ELR (cell line): ENCODE results near the gene GPX4.

Experiments used
- DNase-seq: peaks from one replicate; pipeline ENCODE4 v3.0.0-alpha.2; 2015; ENCODE audit warnings: low read depth

GPX4 gene

GRCh38 chr19:1102407-1103131, 1.2 kb upstream of the GPX4 start:
- DNase-seq = peak; percentile 100

DNA sequence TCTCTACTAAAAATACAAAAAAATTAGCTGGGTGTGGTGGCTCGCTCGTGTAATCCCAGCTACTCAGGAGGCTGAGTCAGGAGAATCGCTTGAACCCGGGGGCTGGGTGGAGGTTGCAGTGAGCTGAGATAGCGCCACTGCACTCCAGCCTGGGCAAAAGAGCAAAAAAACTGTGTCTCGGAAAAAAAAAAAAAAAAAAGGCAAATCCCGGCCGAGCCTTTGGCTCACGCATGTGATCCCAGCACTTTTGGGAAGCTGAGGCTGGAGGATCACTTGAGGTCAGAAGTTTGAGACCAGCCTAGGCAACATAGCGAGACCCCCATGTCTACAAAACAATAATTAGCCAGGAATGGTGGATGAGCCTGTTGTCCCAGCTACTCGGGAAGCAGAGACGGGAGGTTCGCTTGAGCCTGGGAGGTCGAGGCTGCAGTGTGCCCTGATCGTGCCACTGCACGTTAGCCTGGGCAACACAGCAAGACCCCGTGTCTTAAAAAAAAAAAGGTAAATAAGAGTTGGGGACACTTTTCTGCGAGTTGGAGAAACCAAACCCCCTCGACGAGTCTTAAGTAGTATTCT, 574 bp upstream of the GPX4 start:
- peak; percentile 44 for DNase-seq

- peak; percentile 81 for DNase-seq
These were observed 665 bp downstream of the GPX4 start for GRCh38 chr19:1104311-1105007.

GRCh38 chr19:1105008-1105872, 1.4 kb downstream of the GPX4 start:
- DNase-seq = peak; percentile 70

GRCh38 chr19:1105873-1106840, 2.4 kb downstream of the GPX4 start:
- DNase-seq = no peak

DNA sequence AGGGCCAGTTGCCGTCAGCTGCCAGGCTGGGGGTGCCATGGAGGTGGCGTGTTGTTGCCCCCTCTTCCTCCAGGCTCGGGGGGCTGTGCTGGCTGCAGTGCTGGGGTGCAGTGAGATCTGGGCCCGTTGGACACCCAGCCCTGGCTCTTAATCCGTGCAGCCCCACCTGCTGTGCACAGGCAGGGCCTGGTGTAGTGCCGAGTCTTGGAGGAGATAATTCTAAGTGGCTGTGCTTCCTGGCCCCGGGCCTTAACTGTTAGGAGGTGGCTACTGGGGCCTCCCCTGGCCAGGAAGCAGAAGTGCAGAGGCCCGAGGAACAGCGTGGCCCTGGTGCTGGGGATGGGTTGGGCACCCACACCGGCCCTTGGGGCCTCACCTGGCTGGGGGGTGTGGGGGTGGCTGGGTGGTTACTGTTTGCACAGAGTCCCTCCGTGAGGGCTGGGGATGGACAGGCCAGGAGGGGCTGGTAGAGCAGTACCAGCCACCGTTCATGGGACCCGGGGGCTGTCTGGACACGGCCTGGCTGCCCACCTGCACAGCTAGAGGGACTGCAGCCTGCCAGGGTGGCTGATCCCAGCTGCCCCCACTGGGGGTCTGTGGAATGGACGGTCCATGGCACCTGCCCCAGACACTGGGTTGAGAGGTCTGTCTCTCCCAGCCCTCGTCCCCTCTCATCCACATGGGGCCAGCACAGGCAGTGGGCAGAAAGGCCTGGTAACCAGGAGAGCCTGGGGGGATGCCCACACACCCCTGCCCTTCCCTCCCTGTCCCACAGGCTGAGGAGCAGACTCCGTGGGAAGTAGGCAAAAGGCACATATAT, 3.3 kb downstream of the GPX4 start:
- DNase-seq = peak; percentile 73

- no peak for DNase-seq
These were observed 4.0 kb downstream of the GPX4 start for GRCh38 chr19:1107661-1108261.

DNA sequence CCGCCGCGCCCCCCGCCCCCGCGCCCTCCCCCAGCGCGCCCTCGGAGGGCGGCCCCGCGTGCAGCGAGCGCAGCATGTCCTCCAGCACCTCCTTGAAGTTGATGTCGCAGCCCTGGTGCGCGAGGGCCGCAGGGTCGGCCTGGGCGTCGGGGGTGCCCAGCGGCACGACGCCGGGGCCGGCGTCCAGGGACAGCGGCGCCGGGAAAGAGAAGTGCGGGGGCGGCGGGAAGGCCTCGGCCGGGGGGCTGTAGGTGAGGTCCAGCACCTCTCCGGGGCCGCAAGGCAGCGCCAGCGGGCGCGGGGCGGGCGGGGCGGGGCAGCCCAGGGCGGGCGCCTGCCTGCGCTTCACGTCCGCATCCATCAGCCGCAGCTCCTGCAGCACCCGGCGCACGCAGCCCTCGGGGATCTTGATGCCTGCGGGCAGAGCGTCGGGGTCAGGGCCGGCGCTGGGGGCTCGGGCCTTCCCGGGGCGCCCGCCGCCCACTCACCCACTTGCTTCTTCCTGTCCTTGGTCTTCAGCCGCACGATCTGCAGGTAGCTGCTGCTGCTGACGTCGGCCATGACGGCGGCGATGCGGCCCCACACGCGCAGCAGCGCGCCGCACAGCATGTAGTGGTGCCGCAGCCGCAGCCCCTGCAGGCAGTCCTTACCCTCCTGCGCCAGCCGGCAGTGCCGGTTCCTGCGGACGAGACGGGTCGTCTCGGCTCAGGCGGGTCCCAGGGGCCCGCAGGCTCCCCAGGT, 4.7 kb downstream of the GPX4 start:
- DNase-seq = no peak

GRCh38 chr19:1109032-1109551, 5.3 kb downstream of the GPX4 start:
- no peak for DNase-seq

GRCh38 chr19:1109697-1110671, 6.2 kb downstream of the GPX4 start:
- DNase-seq = no peak

DNA sequence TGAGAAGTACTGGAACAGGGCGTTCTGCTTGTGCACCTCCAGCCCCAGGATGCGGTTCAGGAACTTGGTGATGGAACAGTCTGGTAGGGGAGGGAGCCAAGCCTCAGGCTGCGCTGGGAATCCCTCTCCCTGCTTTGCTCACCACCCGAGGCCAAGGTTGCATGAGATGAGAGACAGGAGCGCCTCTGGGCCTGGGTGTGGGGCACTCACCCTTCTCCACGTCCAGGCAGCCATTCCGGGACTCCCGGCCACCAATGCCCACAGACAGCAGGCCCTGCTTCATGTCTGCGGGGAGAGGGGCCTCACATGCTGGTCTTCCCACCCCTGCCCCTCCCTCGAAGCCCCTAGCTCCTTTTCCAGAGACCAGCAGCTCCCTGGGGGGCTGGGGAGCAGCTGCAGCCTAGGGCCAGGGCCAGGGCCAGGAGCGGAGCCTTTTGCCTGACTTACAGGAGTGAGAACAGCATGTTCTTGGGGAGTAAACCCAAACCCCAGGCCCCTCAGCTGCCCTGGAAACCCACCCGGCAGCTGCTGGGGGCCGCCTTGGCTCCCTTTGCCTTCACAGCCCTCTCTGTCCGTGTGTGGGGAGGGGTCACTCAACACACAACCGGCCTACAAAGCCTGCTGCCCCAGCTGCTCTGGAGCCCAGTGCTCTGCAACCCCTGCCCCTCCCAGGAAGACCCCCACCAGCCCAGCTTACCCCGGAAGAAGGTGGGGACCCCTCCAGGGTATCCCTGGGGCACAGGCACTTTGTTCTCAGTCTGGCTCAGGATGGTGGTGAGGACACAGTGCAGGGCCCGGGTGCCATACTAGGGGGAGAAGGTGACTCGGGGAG, 7.2 kb downstream of the GPX4 start:
- DNase-seq = peak; percentile 29

- DNase-seq = no peak
These were observed 8.0 kb downstream of the GPX4 start for GRCh38 chr19:1111641-1112267.

DNA sequence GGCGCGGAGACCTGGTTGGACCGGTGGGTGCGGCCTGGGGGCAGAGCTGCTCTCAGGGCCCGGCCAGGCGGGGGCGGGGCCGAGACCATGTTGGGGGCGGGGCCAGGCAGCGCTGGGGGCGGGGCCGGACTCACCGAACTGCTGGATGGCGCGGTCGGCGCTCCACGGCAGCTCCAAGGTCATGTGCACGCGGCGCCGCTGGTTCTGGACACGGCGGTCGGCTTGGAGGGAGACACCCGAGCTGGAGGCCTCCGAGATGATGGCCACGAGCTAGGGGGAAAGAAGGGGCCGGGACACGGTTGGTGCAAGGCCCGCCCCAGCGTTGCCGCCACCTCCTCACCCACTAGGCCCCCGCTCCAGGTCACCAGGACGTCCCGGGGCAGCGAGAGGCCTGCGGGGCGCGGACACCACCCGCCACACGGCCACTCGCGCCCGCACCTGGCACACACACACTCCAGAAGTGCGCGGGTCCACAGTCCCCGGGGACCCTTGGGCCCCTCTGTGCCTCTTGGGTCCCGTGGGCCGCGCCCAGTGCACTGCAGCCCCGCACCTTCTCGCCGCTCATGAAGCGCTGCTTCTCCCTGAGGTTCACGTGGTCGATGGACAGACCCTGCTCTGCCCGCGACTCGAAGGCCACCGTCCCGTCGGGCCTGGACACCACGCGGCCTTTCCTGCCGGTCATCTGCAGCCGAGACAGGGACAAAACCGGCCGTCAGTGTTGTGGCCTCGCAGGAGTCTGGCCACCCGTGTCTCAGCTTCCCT, 8.7 kb downstream of the GPX4 start:
- DNase-seq = no peak

GRCh38 chr19:1113030-1113985, 9.5 kb downstream of the GPX4 start:
- DNase-seq = peak; percentile 91
